ENCODE results near the gene FHAD1. TPM values are rescaled to one million over a fixed set of nuclear protein-coding genes. Genes with fewer than 3 reads are reported as not detected.

The FHAD1 gene
- total RNA-seq, 2 experiments from 2014 or later, result not detected

- no peak for TF ChIP-seq EZH2phosphoT487 (IDR thresholded peaks at IDR 0.05; ENCODE audit: borderline replicate concordance, low read depth, low read length)
- TF ChIP-seq CTCF (conservative IDR thresholded peaks at IDR 0.05; ENCODE audit: low read length), result no peak
- Histone ChIP-seq H3K9me2 (ENCODE audit: insufficient read depth, low read length) (no peaks in the 10 kb centered on the region), H4K20me1 (ENCODE audit: insufficient read depth, low read length) (no peaks in the 10 kb centered on the region), H3K79me2 (ENCODE audit: insufficient read depth, low read depth, low read length) (no peaks in the 10 kb centered on the region), H3K4me3 (ENCODE audit: low read depth, low read length, poor library complexity, severe bottlenecking) (no peak overlapping the region), H3K36me3 (ENCODE audit: insufficient read depth, low read length) (no peaks in the 10 kb centered on the region), H2AFZ (ENCODE audit: low read length) (no peak overlapping the region), H3K4me1 (ENCODE audit: insufficient read depth, low read length, poor library complexity, severe bottlenecking) (no peaks in the 10 kb centered on the region), H3K4me2 (ENCODE audit: low read length) (no peak overlapping the region), H3K27ac (ENCODE audit: low read depth, low read length, poor library complexity, severe bottlenecking) (no peak overlapping the region), H3K9me3 (ENCODE audit: low read length) (peaks cover 6% of the 10 kb centered on the region; the same call in 1 of the 2 replicates)
- intact Hi-C loops (cut with micrococcal nuclease; ENCODE audit: unreplicated experiment), result no loop called here
- no peak for DNase-seq (ENCODE audit: low spot score)
- BruUV-seq (replicated peaks), result no TSS peak
- POLR2A ChIA-PET, result interaction anchor here (0.6 kb wide), 1 partner anchor 93 kb away, joined by 3 read pairs; no protein-coding TSS in a partner anchor
- CTCF ChIA-PET (ENCODE audit: unreplicated experiment), result no interaction called here
Observed at GRCh38 chr1:15217654-15218053, 29.4 kb upstream of the FHAD1 start.

- H3K4me3 ChIP-seq (ENCODE audit: low read depth, low read length, poor library complexity, severe bottlenecking), result no peak overlapping the region
- no TSS peak for BruUV-seq (replicated peaks)
- CTCF ChIA-PET (ENCODE audit: unreplicated experiment), result no interaction called here
- H4K20me1 ChIP-seq (ENCODE audit: insufficient read depth, low read length), result no peaks in the 10 kb centered on the region
- POLR2A ChIA-PET, result no interaction called here
- H2AFZ ChIP-seq (ENCODE audit: low read length), result no peak overlapping the region
- TF ChIP-seq CTCF (conservative IDR thresholded peaks at IDR 0.05; ENCODE audit: low read length), result no peak
- TF ChIP-seq EZH2phosphoT487 (IDR thresholded peaks at IDR 0.05; ENCODE audit: borderline replicate concordance, low read depth, low read length), result no peak
- no peak overlapping the region for H3K27ac ChIP-seq (ENCODE audit: low read depth, low read length, poor library complexity, severe bottlenecking)
- no peak overlapping the region for H3K4me2 ChIP-seq (ENCODE audit: low read length)
- H3K9me2 ChIP-seq (ENCODE audit: insufficient read depth, low read length), result no peaks in the 10 kb centered on the region
- intact Hi-C loops (cut with micrococcal nuclease; ENCODE audit: unreplicated experiment), result no loop called here
- H3K9me3 ChIP-seq (ENCODE audit: low read length), result peaks cover 6% of the 10 kb centered on the region; the same call in 1 of the 2 replicates
- no peaks in the 10 kb centered on the region for H3K79me2 ChIP-seq (ENCODE audit: insufficient read depth, low read depth, low read length)
- DNase-seq (ENCODE audit: low spot score), result no peak
- no peaks in the 10 kb centered on the region for H3K36me3 ChIP-seq (ENCODE audit: insufficient read depth, low read length)
- no peaks in the 10 kb centered on the region for H3K4me1 ChIP-seq (ENCODE audit: insufficient read depth, low read length, poor library complexity, severe bottlenecking)
Observed at GRCh38 chr1:15218287-15219279, 28.4 kb upstream of the FHAD1 start.
